K562 (cell line): ENCODE results near the gene TAS2R40. TPM values are rescaled to one million over a fixed set of nuclear protein-coding genes. Genes with fewer than 3 reads are reported as not detected.

Experiments
- ATAC-seq: fragments of 200-7000 bp; cut with Tn5 transposase; 3 replicates; pipeline ENCODE4 v1.9.1; 2020; ENCODE audit warnings: moderate library complexity
- BruUV-seq: library from RNA; stranded (reverse); fragments of 400-500 nt; replicated peaks from 2 replicates; lab custom pipeline; 2021; lab: Mats Ljungman, UMichigan
- CTCF ChIA-PET: fragments of 300-600 bp; formaldehyde crosslinking; extraction: SDS; loops from one replicate; lab custom pipeline; 2021; ENCODE audit warnings: low intra/inter-chr PET ratio; lab: Yijun Ruan, JAX
- POLR2A ChIA-PET: fragments of 300-600, 350-650 bp; sonication (Branson Sonifier 250); formaldehyde crosslinking; extraction: SDS; loops from one replicate; lab custom pipeline; 2021; ENCODE audit warnings: antibody characterized with exemption, inconsistent platforms; lab: Yijun Ruan, JAX
- DNase-seq, 4 experiments: peaks; one replicate each; pipeline versions ENCODE4 v3.0.0 to v3.0.0-alpha.2; 2011 to 2018; ENCODE audit warnings: low spot score in 3 of 4, mixed read lengths in 3 of 4; ENCODE audit errors: extremely low read depth in 1 of 4
- FAIRE-seq: peaks from 2 replicates; lab custom pipeline; 2011; peaks lifted over from hg19 to GRCh38; lab: Jason Lieb, UNC
- H2AFZ ChIP-seq: 2 replicates; pipeline ENCODE4 v1.6.0; 2011; ENCODE audit warnings: low read depth, low read length, control low read depth, inconsistent platforms
- H3K27ac ChIP-seq: fragments of 200-600 bp; 3 replicates; pipeline ENCODE4 v1.8.0; 2011; ENCODE audit warnings: low read depth, mild to moderate bottlenecking, control low read depth, inconsistent platforms, low read length, moderate library complexity, mixed read lengths; ENCODE audit errors: extremely low read depth
- H3K27me3 ChIP-seq, 2 experiments: fragments of 300-600 bp in 1 of 2; 2 replicates in 1 of 2; 3 replicates in 1 of 2; pipeline versions ENCODE4 v1.6.0 to v1.8.0; 2011; ENCODE audit warnings: inconsistent platforms in 2 of 2, low read length in 2 of 2, mild to moderate bottlenecking in 1 of 2, mixed read lengths in 1 of 2, moderate library complexity in 1 of 2; ENCODE audit not compliant: control insufficient read depth in 2 of 2, insufficient read depth in 2 of 2
- H3K36me3 ChIP-seq: fragments of 300-600 bp; 3 replicates; pipeline ENCODE4 v1.8.0; 2011; ENCODE audit warnings: mild to moderate bottlenecking, low read length, inconsistent platforms; ENCODE audit not compliant: control insufficient read depth, insufficient read depth
- H3K4me1 ChIP-seq, 2 experiments: fragments of 200-600 bp in 1 of 2; replicated peaks in 1 of 2; 2 replicates in 1 of 2; 3 replicates in 1 of 2; pipeline versions ENCODE4 v1.5.1 to v1.8.0; 2011; ENCODE audit warnings: inconsistent platforms in 2 of 2, low read length in 2 of 2, mild to moderate bottlenecking in 1 of 2, mixed read lengths in 1 of 2, moderate library complexity in 1 of 2; ENCODE audit not compliant: control insufficient read depth in 2 of 2, insufficient read depth in 2 of 2
- H3K4me2 ChIP-seq: 2 replicates; pipeline ENCODE4 v1.6.1; 2011; ENCODE audit warnings: low read length, control low read depth, inconsistent platforms, mixed read lengths; ENCODE audit not compliant: insufficient read depth
- H3K4me3 ChIP-seq: fragments of 200-600 bp; sonication (generic), shearing (Covaris generic); 2 replicates; pipeline ENCODE4 v1.5.1; 2016; ENCODE audit warnings: control low read depth, inconsistent platforms
- H3K79me2 ChIP-seq: fragments of 200-600 bp; 3 replicates; pipeline ENCODE4 v1.8.0; 2011; ENCODE audit warnings: low read length, inconsistent platforms; ENCODE audit not compliant: control insufficient read depth, insufficient read depth
- H3K9ac ChIP-seq, 2 experiments: 2 replicates each; pipeline versions ENCODE4 v1.6.0 to v1.6.1; 2011; ENCODE audit warnings: low read depth in 2 of 2, low read length in 2 of 2, control low read depth in 1 of 2, inconsistent platforms in 1 of 2, mild to moderate bottlenecking in 1 of 2, mixed read lengths in 1 of 2; ENCODE audit not compliant: insufficient read depth in 1 of 2
- H3K9me1 ChIP-seq: one replicate; pipeline ENCODE4 v1.6.0; 2011; ENCODE audit warnings: inconsistent platforms, mild to moderate bottlenecking, low read length, moderate library complexity; ENCODE audit not compliant: control insufficient read depth, insufficient read depth
- H3K9me3 ChIP-seq: replicated peaks from 2 replicates; pipeline ENCODE4 v1.5.1; 2011; ENCODE audit warnings: low read depth, low read length, inconsistent platforms; ENCODE audit not compliant: control insufficient read depth, insufficient read depth
- H4K20me1 ChIP-seq: replicated peaks from 2 replicates; pipeline ENCODE4 v1.6.1; 2011; ENCODE audit warnings: low read length, inconsistent platforms, mixed read lengths; ENCODE audit not compliant: control insufficient read depth, insufficient read depth
- GTF2A2 ChIP-seq: IDR thresholded peaks from 2 replicates; pipeline ENCODE4 v1.6.1; 2016; ENCODE audit warnings: mild to moderate bottlenecking, missing genetic modification characterization, missing compliant biosample characterization
- STAT5B ChIP-seq: fragments of 250-450 bp; sonication (Bioruptor Pico); IDR thresholded peaks from 2 replicates; pipeline ENCODE4 v1.8.0; 2021; ENCODE audit warnings: mild to moderate bottlenecking, inconsistent platforms
- ZNF512 ChIP-seq: IDR thresholded peaks from 2 replicates; pipeline ENCODE4 v1.6.1; 2016; ENCODE audit warnings: missing genetic modification characterization, missing compliant biosample characterization
- WGBS: fragments of 100-300 bp; shearing (Covaris generic); methylation state at CpG from one replicate; pipeline ENCODE4 v1.1.6; 2016; ENCODE audit warnings: low coverage, mixed read lengths; ENCODE audit not compliant: insufficient coverage; ENCODE audit errors: missing lambda C conversion rate; 5-methylcytosine and 5-hydroxymethylcytosine counted together
- in situ Hi-C: fragments of 300-500 bp; cut with MboI; formaldehyde crosslinking; loops from 4 replicates; pipeline ENCODE4 v1.15.0; 2018; ENCODE audit warnings: inconsistent platforms, mixed read lengths
- intact Hi-C: fragments of 100-400 bp; cut with micrococcal nuclease; formaldehyde crosslinking; loops from 2 replicates; pipeline ENCODE4 v1.14.2; 2022
- polyA plus RNA-seq, 8 experiments: library from polyadenylated mRNA; depleted of rRNA in 4 of 8; stranded (reverse) in 5 of 8; unstranded in 3 of 8; fragments of >200 nt; fragmentation: Nextera tagmentation in 2 of 8; fragmentation: Illumina TruSeq in 1 of 8; extraction: Ambion mirVana in 2 of 8; extraction: Trizol in 1 of 8; gene quantifications; 2 replicates each; pipeline versions ENCODE4 v1.2.1 to v1.2.3, GENCODE V29; 2011 to 2014; ENCODE audit warnings: inconsistent platforms in 1 of 8, missing spikeins in 1 of 8
- total RNA-seq, 7 experiments: library from RNA; depleted of rRNA in 6 of 7; stranded (reverse); fragments of >200 nt in 6 of 7; fragmentation: Illumina TruSeq in 2 of 7; extraction: Trizol in 2 of 7; gene quantifications; 2 replicates each; pipeline versions ENCODE4 v1.2.1 to v1.2.3, GENCODE V29; 2011 to 2021; ENCODE audit warnings: low replicate concordance in 1 of 7

The TAS2R40 gene
- total and polyA plus RNA-seq, 9 of the 15 experiments (the other 6 are each of a cell fraction or from before 2014, with no cell fraction given): not detected

- Histone ChIP-seq H3K27ac (no peak overlapping the region), H4K20me1 (no peaks in the 10 kb centered on the region), H3K27me3 (peaks cover 3 to 5% of the 10 kb centered on the region in 2 experiments; a peak in 1 of 5 replicates), H3K9me1 (no peaks in the 10 kb centered on the region), H3K4me2 (no peak overlapping the region), H3K9me3 (no peaks in the 10 kb centered on the region), H3K79me2 (no peaks in the 10 kb centered on the region), H3K9ac (no peak overlapping the region), H3K36me3 (no peaks in the 10 kb centered on the region), H3K4me1 (no peaks in the 10 kb centered on the region), H3K4me3 (no peak overlapping the region), H2AFZ (no peak overlapping the region)
- WGBS: 2% methylated on average over 3 of the region's 3 CpGs
- DNase-seq (no peak), ATAC-seq (no peak), FAIRE-seq (no peak)
- in situ Hi-C loops: no loop called here
- no TSS peak for BruUV-seq
- ChIA-PET CTCF (no interaction called here), POLR2A (interaction anchor here (1.7 kb wide), 1 partner anchor 11 kb away, joined by 6 read pairs; no protein-coding TSS in a partner anchor)
- intact Hi-C loops: no loop called here
- no peak for TF ChIP-seq GTF2A2 (tag)
- TF ChIP-seq ZNF512 (tag): no peak
- TF ChIP-seq STAT5B: no peak
Observed at GRCh38 chr7:143203386-143203785, 18.5 kb upstream of the TAS2R40 start.
